Lung microvascular endothelial cell (primary cell): ENCODE results near the gene GRAPL. TPM values are rescaled to one million over a fixed set of nuclear protein-coding genes. Genes with fewer than 3 reads are reported as not detected.
"Not testable (repeated sequence)": the region's sequence is repeated elsewhere in the genome, so short reads cannot be mapped to it uniquely, and the experiment has no call there.

ENCODE experiments used
- DNase-seq, 2 donors: peaks; one replicate each; pipeline versions ENCODE4 v3.0.0 to v3.0.0-alpha.2; 2010; ENCODE audit warnings: low read depth in 2 of 2
- total RNA-seq: library from RNA; depleted of rRNA; stranded (reverse); fragments of >200 nt; gene quantifications from 2 replicates; pipeline ENCODE4 v1.2.1, GENCODE V29; 2014

GRAPL gene
- total RNA-seq, 1 donor from 2014 or later, result 108 TPM

DNA sequence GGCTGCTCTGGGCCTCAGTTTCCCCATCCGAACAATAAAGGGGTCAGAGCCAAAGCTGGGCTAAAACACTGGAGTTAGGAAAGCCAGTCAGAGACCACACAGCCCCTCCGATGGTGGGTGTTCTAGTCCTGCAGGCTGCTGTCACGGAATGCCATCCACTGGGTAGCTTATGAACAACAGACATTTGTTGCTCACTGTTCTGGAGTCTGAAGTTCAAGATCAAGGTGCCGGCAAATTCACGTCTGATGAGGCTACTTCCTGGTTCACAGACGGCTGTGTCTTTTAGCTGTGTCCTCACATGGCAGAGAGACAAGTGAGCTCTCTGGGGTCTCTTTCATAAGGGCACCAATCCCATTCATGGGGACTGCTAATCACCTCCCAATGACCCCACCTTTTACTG is 9.2 kb downstream of the GRAPL start:
- DNase-seq, result not testable (repeated sequence)

DNA sequence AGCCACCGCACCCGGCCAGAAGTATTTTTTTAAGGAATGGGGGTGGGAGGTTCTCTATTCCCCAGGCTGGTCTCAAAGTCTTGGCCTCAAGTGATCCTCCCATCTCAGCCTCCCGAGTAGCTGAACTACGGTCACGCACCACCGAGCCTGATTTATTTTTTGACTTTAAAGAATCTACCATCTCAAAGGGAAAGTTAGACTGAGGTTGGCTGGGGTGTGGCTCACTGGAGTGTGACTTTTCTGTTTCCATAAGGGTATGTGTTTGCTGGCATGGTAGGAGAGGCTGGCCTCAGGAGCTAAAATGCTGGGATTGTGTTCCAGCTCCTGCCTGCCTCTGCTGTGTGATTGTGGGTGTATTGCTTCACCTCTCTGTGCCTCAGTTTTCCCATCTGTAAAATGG is 10.6 kb downstream of the GRAPL start:
- not testable (repeated sequence) for DNase-seq

DNA sequence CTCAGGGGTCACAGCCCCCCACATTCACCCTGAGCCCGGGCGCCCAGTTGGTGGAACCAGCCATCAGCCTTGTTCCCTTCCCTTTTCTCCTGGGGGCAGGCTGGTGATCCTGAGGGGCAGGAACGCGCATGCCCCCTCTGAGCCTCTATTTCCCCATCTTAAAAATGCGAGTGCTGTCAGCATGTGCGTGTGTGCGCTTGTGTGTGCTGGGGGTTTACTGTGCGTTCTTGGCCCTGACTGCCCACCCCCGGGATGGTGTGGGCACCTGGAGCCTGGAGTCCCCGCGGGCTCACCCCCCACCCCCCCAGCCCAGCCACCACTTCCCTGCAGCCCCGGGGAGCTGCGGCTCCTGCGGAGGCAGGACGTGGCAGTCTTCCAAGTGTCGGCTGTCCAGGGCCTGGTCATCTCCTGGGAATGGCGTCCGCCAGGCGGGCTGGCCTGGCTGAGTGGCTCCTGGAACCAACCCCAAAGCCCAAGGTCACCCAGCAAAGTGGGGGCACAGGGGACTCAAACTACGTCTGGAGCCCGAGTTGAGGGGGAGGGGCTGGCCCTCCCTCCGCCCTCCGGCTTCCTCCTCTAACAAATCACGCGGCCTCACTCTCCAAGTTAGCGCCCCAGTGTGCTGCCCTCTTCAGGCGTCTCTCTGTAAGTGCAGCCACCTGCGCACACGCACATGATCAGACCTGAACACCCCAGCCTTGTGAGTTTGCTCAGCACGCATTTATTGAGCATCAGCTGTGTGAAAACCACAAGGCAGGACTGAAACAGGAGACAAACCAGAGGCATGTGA is 14.2 kb downstream of the GRAPL start:
- DNase-seq, result not testable (repeated sequence)

DNA sequence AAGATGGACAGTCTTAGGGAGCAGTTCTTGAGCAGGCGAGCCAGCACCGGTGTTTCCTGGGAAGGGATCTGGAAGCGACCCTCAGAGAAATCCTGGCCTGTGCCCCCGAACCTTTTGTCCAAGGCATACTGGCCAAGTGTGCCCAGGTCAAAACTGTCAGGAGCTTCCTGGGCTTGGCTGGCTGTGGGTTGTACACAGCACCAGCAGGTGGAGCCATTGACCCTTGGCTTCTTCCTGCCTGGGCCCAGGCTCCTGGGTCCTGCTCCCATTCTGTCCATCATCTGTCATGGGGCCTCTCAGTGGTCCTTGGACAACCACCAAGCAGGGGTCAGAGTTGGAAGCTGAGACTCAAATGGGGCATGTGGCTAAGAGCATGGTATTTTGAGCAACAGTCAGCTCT is 15.0 kb downstream of the GRAPL start:
- DNase-seq, result not testable (repeated sequence)

DNA sequence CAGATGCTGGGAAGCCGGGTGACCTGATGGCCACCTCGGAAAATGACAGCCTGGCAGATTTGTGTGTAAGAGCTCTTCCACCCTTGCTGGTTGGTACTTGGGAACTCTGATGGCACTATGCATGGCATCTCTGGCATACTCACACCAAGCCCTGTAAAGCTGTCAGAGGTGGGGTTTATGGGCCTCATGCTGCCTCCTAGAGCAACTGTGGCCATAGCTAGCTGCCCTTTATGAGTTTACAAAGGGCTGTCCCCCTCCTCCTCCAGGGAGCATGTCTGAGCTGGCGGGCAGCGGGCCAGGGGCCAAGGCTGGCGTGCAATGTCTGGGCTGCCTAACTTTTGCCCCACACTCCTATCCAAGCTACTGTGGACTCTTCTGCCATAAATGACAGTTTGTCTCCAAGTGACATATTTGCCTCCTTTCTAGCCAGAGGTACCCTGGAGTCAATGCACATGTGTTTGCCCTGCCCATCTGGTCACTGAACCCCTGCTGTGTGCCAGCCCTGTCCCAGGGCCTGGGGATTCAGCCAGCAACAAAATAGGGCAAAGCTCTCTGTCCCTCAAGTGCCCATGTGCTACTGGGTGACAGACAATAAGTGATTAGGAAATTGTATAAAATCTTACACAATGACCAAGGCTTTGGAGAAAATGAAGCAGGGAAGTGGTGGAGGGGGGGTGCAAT is 15.8 kb downstream of the GRAPL start:
- not testable (repeated sequence) for DNase-seq

DNA sequence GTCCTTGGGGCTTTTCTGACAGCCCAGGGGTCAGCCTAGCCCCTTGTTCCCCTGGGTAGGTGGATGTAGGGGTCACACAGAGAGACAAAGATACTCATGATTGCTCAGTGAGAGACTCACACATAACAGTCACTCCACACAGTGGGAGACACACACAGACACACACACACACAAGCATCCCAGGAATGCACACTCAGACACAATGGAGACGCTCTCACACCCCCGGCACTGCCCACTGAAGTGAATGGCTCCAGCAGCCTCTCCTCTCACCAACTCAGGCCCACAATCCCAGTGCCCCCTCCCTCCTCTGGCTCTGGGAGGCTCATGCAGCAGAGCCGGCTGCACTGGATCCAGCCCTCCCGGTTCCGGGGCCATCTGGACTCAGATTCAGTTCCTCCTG is 17.0 kb downstream of the GRAPL start:
- not testable (repeated sequence) for DNase-seq

DNA sequence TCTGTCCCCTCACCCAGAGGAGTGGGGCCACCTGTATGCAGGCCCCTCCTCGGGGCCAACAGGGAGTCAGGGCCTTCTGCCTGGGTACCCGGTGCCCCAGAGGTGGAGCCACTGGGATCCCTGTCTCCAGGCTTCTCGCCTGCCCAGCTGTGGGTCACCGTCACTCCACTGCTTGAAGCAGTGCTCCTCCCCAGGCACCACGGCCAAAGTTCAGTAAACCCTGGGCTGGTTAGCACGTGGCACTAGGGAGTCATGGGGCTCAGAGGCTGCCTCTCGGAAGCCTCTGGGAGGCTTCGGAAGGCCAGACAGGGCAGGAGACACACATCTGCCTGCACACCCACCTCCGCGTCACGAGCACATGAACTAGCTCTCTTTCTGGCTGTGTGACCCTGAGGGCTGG is 18.1 kb downstream of the GRAPL start:
- not testable (repeated sequence) for DNase-seq

DNA sequence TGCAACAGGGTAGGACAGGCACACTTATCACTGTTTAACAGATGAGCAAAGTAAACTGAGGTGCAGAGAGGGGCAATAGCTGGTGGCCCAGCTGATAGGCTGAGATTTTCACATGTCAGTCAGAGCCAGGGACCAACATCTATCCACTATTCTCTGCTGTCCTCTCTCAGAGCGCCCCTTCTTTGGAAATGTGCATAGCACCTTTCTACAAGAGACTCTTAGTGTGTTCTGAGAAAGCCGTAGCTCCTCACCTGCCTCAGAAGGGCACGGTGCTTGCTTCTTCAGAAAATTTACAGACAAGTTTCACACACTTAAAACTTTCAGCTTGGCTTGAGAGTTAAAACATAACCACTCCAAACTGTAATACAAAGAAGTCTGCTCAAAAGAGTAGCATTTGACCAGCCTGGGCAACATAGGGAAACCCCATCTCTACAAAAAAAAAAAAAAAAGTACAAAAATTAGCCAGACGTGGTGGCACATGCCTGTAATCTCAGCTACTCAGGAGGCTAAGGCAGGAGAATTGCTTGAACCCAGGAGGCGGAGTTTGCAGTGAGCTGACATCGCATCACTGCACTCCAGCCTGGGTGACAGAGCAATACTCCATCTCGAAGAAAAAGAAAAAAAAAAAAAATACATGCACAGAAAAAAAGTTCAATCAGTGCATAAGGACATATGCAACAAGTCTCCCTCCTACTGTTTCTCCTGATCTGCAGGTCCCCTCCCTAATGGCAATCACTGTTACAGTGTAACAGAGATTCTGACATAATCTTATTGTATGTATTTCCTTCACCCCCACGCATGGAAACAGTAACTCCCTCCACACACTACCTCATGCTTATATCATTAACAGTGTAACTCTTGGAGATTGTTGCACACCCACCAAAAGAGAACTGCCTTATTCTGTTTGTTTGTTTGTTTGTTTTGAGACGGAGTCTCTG is 23.6 kb downstream of the GRAPL start:
- not testable (repeated sequence) for DNase-seq

DNA sequence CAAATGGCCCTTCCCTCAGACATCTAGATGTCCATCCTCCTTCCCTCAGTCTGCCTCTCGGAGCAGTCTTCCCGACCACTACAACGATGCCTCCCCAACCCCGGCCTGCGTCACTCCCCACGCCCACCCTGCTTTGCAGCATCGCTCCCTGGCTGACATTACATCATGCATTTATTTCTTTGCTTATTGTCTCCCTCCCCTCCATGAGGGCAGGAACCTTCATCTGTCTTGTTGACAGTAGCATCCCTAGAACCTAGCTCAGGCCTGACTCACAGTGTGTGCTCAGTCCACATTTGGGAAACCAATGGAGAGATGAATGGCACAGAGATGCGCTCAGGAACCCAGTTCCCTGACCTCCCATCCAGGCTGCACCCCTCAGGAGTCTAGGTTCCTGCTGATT is 30.2 kb downstream of the GRAPL start:
- DNase-seq, result not testable (repeated sequence)

DNA sequence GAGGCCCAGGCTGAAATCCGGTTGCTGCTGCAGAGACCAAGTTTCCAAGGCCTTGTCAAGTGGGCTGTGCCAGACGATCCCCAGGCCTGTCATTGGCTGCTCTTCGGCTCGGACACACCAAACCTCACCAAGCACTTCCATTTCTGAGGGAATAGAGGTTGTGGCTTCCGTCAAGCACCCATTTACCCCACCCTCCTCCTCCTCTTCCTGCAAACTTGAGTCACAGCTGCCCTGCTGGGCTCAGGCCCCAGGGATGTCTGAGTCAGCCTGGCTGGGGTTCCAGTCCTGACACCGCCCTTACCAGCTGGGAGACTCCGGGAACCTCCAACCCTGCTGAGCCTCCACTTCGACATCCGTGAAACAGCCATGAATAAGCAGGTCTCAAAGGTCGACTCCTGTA is 31.1 kb downstream of the GRAPL start:
- not testable (repeated sequence) for DNase-seq

DNA sequence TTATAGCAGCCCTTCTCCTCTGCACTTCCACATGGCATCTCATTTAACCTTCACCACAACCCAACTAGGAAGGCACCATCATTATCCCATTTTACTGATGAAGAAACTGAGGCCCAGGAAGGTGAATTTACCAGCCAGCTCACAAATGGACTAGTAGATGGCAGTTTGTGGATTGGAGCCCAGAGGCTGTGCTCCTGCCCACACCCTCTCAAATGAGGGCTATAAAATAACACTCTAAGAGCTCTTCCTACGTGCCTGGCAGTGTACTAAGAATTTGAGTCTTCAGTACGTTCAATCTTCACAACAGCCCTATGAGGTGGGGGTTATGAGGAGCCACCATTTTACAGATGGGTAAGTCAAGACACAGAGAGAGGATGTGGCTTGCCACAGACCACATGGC is 31.5 kb downstream of the GRAPL start:
- DNase-seq, result not testable (repeated sequence)

DNA sequence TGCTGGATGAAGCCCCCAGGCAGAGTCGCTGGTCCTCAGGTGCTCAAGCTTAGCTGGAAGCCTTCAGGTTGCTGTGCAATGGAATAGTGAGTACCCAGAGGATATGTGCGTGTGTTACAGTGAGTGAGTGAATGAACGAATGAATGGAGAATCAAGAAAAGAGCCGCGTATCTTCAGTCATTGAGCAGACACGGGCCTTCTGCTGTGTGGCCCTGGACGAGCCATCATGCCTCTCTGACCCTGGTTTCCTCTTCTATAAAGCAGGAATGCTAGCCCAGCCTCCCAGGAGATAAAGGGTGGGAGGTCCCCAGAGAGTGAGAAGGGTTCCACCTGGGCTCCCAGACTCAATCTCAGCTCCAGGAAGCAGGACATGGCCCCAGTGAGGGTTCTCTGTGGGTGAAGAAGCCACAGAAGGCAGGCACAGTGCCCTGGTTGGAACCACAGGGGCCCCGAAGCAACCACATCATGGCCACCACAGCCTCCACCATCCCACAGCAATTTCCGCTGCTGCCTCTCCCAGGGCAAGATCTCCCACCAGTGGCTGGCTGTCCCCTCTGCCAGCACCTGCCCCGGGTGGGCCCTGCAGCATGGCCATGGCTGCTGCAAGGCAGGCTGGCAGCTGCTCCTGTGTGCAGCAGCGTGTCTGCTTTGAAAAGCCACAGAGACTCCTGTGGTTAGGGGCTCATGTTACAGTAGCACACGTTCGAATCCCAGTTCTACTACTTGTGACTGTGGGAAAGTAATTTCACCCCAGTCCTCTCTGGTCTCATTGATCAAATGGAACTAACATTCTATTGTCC is 34.1 kb downstream of the GRAPL start:
- DNase-seq, result not testable (repeated sequence)

DNA sequence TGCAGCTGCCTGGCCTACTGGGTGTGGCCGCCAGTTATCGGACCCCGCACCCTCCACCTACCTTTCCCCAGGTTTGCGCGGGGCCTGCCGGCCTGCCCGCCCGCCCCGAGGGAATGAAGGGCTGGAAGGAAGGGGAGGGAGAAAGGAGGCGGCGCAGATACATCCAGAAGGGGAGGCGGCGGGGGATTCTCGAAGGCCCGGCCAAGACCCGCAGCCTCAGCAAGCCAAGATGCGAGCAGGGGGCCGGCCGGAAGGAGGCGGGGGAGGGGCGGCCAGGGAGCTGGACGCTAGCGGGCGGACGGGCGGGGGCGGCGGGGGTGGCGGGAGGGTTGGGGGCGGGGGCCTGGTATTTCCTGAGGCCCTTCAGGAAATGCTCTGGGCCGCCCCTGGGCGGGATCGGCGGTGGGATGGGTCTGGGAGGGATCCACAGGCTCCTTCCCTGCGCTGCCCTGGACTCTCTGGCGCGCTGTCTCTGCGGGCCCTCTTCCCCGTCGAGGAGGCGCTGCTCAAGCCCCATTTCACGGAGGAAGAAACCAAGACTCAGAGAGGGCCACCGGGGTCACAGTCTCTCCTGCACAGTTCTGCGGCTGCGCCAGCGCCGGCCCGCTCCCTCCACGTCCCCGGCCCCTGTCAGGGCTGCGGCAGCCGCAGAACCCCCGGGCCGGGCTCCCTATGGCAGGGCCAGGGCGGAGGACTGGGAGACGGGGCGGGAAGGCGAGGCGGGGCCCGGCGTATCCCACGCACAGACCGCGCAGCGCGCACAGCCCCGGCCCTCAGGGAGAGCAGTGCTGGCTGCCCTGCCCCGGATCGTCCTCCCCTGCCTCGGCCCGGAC is 35.2 kb downstream of the GRAPL start:
- DNase-seq, result not testable (repeated sequence)

DNA sequence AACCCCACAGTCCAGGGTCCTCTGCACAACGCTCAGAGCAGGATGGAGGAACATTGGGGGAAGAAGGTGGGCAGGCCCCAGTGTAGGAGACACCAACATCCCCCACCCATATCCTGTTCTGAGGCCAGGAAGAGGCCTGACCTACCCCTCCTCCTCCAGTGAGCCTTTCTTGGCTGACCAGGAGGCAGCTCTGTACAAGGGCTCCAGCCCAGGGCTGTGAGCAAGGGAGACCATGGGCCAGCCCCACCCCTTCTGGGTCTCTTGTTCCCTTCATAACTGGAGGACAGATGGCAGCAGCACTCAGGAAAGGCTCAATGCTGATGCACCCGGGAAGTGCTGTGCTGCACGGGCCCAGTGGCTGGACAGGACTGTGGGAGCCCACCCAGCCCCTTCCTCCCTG is 47.0 kb downstream of the GRAPL start:
- DNase-seq, result not testable (repeated sequence)

DNA sequence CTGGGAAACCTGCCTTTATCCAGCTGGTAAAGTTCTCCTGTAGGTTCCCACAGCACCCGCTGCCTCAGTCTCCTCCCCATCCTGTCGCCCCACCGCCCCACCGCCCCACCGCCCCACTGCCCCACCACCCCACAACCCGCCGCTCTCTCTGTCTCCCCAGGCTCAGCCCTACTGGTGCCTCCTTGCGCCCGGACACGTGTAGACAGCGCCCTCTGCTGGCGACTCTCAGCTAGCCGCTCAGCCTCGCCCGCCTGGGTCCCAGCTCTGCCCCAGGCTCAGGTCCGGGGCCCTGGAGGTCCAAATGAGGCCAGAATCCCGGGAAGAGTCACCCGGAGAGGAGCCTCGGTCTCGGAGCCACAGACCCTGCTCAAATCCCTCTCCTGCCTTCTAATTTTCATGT is 48.0 kb downstream of the GRAPL start:
- DNase-seq, result not testable (repeated sequence)

DNA sequence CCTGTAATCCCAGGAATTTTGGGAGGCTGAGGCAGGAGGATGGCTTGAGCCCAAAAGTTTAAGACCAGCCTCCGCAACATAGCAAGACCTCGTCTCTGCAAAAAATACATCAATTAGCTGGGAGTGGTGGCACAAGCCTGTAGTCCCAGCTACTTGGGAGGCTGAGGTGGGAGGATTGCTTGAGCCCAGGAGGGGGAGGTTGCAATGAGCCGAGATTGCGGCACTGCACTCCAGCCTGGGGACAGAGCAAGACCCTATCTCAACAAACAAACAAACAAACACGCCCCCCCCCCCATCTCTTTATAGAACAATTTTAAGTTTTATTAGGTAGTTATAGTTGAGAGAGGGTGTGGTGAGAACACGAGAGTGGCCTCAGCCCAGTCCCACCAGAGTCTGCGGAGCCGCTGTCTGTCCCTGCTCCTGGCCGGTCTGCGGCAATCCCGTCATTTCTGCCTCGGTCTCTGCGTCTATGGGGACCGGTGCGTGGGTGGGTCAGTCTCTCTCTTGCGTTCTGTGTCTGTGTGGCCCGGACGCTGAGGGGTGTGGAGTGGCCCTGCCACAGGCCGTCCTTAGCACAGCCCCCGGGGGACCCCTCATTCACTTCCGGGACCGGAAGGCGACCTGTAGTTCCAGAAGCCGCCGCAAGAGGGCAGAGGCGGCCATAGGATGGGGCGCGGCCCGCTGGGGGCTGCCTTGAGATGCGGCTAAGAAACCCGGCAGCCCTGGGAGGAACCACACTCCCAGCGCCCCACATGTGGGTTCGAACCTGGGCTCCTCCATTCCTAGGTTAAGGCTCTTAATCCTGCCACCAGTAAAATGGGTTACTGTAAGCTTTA is 53.9 kb downstream of the GRAPL start:
- DNase-seq, result not testable (repeated sequence)

DNA sequence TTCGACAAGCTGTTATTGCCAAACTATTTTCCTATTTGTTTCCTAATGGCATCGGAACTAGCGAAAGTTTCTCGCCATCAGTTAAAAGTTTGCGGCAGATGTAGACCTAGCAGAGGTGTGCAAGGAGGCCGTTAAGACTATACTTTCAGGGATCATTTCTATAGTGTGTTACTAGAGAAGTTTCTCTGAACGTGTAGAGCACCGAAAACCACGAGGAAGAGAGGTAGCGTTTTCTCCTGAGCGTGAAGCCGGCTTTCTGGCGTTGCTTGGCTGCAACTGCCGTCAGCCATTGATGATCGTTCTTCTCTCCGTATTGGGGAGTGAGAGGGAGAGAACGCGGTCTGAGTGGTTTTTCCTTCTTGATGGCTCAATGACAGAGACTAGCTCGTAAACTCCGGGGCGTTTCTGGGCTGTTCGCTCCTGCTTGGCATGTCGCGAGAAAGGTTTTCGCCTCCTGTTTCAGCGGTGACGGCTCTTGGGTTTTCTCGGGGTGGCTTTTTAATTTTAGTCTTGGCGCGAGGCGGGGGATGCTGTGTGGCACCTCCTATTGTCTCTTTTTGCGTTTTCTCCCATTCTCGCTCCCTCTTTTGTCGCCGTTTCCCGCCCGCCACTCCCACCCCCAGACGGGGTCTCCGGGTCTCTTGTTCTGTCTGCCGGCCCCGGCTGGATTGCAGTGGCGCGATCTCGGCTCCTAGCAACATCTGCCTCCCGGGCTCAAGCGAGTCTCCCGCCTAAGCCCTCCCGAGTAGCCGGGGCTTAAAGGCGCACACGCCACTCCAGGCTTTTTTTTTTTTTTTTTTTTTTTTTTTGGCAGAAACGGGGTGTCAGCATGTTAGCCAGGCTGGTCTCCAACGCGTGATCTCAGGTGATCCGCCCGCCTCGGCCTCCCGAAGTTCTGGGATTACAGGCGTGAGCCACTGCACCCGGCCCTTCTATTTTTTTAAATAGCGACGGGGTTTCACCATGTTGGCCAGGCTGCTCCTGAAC is 60.8 kb downstream of the GRAPL start:
- DNase-seq, result not testable (repeated sequence)
